LoVo (cell line): ENCODE data around the gene FAM216B.
"Not testable (repeated sequence)": the region's sequence is repeated elsewhere in the genome, so short reads cannot be mapped to it uniquely, and the experiment has no call there.

Source experiments
- DNase-seq: peaks from one replicate; pipeline ENCODE4 v3.0.0-alpha.2; 2016; ENCODE audit warnings: low spot score

FAM216B gene

DNA sequence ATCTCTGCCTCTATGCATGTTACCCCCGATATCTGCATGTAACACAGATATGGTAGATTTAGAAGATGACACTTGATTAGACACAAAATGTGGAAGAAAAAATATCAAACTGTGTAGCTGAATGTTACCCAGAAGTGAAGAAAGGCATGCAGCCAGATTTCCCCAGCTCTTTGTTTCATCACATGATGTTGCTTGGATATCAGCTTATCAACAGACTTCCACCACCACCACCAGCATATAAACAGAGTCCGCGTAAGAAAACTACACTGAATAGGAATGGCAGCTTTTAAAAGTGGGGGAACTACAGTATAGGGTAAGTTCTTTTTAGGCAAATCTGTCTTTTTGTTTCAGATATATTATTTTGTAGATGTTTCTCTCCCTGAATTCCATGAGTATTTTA lies at the start of gene FAM216B:
FAM216B (plus strand) TSS at position 233 of the 400 bp plus-strand sequence. CDS start 2,484 bp downstream, outside the sequence.
- DNase-seq = no peak

DNA sequence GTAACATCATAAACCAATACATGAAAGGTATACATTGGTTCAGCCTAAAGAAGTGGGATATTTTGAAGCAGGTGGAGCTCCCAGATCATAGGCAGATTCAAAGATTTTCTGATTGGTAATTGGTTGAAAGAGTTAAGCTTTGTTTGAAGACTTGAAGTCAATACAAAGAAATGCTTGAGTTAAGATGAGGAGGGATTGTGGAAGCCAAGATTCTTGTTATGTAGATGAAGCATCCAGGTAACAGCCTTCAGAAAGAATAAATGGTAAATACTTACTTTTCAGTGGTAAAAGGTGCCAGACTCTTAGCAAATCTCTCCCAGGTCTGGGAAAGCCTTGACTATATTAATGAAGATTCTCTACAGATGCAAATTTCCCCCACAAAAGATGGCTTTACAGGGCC lies 49.3 kb upstream of the FAM216B start:
- DNase-seq = no peak

DNA sequence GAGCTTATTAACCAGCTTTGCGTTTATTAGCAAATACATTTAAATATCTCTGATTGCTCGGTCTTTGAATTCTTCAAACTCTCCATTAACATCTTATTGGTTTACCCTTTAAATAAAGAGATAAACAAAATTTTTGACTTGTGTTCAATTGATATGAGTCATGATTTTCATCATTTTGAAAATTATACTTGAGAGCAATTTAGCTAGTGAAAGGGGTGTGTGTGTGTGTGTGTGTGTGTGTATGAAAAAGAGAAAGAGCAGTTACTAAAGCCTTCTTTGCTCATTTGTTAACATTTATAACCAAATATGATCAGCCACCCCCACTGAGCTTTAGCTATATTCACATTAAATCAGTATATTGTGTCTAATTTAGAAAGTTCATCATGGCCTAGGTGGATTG lies 48.3 kb upstream of the FAM216B start:
- no peak for DNase-seq

DNA sequence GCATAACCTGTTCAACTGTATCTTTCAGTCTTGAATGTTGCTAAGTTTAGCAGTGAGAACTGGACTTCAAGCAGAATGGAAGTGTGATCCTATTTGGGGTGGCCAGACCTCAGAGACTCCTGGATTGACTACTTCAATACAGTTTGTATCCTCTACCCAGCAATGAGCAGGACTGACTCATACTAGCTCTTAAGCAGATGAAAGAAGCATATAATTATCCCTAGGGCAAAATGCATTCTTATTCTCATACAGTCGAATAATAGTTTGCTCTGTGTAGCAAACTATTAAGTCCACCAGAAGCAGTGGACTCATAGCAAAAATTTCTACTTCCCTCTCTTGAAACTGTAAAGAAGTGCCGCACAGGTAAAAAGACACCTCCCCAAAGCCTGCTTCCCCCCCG lies 46.4 kb upstream of the FAM216B start:
- no peak for DNase-seq

DNA sequence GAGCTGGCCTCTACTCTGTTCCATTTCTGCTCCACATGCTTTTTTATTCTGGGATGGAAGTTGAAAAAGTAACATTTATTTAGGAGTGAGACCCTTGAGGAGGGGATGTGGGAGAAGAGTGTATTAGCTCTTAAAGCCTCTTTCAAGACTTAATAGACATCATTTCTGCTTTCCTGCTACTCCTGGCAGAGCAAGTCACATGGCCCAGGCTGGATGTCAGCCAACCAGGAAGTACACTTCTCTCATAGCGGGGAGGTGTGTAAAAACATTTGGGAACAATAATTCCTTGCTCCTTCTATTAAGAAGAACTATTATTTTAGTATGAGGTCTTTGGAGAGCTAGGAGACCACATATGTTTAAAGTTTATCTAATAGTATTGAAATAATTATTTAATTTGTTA lies 40.6 kb upstream of the FAM216B start:
- peak; percentile 23 for DNase-seq

DNA sequence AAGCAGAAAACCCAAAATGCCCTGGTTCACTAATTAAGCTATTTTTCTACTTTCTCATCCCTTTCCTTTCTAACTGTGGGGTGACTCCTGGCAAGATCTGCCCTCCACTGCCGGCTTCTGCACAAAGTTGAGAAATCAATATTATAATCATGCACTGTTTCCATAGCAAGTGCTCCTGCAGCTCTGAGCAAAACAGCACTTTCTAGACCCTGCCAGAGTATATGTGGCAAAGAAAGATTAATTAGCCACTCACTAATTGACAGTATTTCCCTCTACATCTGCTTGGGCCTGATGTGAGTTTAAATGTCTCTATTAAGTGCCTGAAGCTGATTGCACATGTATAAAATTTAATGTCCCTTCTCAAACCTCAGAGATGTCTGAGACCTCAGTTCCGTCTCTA lies 39.5 kb upstream of the FAM216B start:
- no peak for DNase-seq

DNA sequence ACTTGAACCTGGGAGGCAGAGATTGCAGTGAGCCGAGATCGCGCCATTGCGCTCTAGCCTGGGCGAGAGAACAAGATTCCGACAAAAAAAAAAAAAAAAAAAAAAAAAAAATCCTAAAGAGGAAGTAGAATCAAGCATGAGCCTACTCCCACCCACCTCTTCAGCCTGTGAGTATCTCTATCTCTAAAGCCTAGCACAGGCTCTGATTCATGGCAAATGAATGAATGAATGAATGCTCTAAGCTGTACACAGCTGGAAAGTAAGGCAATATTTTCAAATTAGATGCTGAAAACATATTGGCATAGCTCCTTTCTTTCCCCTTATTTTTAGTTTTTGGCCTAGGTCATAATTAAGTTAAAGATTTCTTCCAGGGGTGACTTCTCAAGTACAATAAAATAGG lies 35.7 kb upstream of the FAM216B start:
- DNase-seq = no peak

DNA sequence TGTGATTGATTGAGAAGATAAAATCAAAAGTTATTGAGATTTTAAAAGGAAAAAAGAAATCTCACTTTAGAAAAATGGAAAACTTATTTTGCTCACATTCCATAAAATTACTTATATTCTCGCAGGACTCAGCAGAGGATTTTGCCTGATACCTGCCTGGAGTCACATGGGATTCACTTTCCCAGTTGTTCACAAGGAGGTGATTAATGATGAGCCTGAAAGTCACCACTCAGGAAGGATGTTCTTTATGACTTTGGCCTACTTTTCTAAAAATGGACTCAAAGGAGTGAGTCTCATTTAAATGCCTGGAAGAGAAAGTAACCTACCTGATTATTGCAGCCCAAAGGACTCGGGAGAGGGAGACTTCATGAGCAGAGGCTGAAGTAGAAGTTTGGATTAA lies 34.5 kb upstream of the FAM216B start:
- DNase-seq = no peak

DNA sequence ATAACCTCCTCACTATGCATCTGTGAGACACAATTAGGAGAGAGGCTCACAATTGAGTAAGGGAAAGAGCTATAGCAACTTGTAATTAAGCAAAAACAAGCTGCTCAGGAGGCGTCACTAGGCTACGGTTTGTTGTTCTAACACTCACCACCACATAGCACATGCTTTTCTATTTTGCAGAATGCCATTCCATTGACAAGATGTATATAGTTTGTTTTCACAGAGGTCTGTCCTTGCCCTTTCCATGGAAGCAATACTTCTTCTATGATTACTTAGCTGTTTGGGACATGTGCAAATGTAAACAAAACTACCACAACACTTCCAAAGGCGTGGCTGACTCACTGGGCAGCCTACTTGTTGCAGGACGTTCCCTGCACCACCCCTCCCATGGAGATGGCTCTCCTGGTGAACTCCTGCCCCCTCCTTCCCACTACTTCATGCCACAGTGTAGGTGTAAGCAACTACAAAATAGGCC lies 33.9 kb upstream of the FAM216B start:
- DNase-seq = no peak

DNA sequence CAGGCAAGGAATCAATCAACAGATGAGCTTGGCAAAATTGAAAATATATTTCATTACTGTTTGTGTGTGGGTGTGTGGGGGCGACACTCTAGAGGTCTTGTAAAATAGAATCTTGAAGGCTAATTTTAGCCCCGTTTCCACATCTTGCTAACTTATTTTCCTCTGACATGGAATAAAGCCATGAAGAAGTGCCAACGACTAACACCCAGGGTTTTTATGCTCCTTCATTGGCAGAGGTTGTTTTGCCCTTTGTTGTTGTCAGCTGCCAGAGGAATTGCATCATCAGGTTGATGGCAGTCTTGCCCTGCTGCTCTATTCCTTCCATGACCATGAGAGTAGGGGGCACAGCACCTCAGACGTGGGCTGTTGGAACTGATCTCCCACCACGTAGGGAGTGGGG lies 30.6 kb upstream of the FAM216B start:
- no peak for DNase-seq

DNA sequence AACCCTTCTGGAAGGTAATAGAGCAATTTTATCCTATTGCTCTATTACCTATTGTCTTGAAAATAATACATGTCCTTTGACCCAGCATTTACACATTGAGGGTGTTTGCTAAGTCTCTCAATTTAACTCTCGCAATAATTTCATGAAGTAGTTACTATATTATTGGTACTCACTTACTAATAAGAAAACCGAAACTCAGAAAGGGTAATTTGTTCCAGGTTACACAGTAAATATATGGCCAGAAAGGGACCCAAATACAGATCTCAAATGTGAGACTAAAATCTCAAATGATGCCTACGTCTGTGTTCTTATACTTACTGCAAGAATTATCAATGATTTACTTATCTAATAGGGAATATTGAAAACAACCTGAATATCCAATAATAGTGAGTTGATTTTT lies 29.7 kb upstream of the FAM216B start:
- no peak for DNase-seq

DNA sequence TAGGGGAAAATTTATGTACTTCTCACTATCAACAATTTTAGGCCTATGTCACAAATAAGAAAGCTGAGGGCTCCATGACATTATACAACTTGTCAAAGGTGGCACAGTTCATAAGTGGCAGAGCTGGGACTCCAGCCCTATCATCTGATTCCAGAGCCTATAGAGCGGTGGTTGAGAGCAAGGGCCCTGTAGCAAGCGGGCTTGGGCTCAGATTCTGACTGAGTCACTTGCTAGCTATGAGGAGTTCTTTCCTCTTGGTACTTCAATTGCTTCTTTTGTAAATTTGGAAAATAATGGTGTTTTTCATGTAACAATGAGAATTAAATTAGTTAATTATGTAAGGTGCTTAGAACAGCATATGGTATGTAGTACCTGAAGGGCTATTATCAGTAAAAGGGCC lies 28.7 kb upstream of the FAM216B start:
- DNase-seq = no peak

DNA sequence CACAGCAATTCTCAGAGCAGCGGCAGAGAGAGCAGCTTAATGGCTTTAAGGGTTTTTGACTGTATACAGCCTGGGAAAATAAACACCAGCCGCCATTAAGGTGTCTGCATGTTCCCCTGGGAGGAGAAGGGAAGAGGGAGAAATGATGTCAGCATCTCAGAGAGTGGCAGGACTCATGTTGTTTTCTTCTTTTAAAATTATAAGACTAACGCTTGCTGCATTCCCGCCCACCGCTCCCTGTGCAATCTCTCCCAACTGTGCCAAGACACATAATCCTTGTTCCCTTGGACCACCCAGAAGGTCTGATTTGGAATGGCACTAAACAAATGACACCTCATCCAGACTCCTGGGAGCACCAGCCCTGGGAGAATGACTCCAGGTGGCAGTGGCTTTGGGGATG lies 27.7 kb upstream of the FAM216B start:
- DNase-seq = no peak

DNA sequence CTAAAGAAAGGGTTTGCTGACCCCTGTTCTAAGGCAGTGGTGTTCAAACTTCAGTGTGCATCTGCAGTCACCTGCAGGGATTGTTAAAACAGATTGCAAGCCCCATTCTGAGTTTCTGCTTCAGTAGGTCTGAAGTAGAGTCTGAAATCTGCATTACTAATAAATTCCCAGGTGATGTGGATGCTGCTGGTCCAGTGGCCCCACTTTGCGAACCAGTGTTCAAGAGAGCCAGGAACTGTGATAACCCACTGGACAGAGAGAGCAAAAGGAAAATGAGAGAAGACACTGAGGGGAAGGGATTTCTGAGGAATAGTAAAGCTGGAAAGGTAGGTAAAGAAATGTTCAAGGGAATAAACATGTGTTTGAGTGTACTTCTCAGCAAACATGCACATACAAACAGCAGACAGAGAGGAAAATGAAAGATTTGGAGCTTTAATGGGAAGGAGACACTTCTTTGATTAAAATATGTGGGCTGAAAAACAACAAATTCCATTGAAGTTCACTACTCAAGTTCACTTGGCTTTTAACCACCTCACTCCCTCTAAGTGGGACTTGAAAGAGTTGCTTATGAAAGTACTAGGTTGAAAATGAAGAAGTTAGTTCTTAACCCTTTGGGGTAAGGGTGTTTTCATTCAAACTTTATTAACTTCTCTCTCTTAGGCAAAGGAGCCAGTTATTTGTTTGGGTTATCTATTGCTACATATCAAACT lies 26.4 kb upstream of the FAM216B start:
- no peak for DNase-seq

DNA sequence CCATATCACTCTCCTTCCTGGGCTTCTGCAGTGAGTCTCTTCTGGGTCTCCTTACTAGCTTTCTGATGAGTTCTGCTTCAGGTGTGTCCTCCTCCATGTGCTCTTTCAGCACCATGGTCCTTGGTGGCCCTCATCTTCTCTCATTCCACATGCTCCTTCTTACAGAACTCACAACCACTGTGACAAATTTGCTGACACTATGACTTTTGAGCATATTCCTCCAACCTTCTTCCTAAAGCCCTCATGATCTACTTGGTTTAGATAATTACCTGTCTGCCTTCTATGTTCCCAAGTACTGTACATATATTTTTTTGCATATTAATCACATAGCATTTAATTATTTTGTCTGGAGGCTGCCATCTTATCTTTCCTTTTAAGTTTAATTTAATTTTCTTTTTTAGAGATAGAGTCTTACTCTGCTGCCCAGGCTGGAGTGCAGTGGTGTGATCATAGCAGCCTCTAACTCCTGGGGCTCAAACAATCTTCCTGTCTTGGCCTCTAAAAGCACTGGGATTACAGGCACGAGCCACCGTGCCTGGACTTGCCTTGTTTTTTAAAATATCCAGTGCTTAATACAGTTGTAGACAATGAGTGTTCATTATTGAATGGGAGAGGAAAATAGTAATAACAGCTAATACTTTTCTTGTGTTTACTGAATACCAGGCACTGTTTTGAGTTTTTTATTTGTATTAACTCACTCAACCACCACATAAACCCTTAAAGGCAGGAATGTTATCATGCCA lies 23.5 kb upstream of the FAM216B start:
- no peak for DNase-seq

DNA sequence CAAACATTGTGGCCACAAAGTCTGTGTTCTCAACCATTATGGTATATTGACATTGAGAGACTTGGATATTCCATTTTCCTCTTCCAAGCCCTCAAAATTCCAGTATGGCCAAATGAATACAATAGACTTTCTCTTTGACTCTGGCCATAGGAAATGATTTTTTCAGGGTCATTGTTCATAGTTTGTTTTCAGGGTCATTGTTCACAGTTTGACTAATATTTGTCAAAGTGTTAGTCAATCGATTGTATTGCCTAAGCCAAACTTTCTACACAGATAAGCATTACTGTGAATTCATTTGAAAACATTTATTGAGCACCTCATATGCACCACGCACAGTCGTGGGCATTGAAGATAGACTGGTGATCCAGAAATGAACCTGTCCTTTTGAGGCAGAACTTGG lies 22.9 kb upstream of the FAM216B start:
- no peak for DNase-seq

DNA sequence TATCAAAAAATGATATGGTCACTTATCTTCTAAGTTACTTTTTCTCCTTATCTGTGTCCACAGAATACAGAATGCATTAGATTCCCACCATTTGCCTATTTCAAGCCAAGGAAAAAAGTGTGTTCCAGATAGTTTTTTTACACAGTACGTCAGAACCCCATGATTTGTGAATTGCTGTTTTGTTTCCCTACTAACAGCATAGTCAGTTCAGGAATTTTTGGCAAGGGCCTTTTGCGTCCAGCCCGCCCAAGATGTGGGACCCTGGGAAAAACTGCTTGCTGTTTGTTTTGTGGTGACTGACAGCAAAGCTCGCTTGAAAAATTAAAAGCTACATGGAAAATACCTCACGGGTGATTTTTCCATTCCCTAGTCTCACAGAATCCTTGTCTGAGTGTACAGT lies 20.4 kb upstream of the FAM216B start:
- no peak for DNase-seq

DNA sequence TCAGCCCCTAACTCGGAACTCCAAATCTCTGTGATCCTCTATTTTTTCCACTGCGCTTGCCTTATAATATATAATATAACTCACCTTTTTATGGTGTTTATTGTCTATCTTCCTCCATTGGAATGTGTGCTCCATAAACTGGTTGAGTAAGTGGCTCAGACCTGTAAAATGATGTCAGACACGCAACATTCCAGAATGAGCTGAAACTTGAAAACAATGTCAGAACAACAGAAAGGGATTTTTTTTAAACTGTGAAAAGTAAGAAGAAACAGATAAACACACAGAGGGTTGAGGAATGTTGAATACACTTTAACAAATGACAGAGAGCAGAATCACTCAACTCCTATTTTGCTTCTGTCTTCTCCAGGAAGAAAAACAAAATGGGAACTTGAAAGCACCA lies 19.1 kb upstream of the FAM216B start:
- no peak for DNase-seq

DNA sequence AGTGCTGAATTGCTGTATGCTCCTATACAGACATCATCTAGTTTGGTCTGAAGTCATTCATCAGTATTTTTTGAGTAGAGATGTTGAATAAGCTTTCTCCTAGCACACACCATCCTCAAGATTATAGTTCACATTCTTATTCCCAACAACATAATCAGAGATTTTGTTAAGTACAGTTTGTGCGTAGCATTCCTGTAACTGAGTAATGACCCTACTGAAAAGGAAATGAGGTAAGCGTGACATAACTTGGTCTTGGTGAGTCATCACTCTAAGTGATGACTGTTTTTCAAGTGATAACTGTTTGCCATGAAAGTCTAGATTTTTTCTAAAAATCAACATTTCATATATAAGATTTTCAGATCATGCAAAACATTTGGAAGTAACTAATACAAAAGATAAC lies 18.5 kb upstream of the FAM216B start:
- no peak for DNase-seq

DNA sequence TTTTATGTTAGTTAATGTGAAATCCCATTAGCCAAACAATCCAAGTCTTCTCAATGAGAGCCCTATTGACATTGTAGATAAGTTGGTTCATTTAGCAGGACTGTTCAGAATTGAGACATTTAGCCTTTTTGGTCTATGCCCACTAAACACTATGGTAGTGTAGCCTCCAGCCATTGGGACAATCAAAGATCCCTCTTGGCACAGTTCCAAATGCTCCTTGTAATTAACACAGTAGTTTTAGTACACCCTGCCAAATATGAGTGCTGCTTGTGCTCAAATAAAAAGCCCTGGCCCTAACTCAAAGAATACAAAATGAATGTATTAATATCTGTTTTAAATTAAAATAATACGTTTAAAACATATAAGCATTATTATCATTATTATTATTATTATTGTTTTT lies 15.4 kb upstream of the FAM216B start:
- no peak for DNase-seq

DNA sequence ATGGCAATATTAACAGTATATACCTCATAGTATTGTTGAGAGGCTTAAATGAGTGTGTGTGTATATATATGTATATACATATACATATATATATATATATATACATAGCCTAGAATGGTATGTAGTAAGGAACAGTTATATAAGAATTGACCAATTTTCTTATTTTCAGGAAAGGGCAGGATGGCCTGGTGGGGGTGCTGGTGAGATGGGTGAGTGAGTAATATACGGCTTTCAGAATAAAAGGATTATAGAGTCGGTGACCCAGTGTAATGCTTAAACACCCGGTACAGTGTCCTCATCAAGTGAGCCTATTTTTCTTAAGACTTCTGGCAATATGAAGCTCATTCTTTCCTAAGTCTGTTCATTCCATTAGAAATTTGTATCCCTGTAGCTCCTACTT lies 11.7 kb upstream of the FAM216B start:
- no peak for DNase-seq

DNA sequence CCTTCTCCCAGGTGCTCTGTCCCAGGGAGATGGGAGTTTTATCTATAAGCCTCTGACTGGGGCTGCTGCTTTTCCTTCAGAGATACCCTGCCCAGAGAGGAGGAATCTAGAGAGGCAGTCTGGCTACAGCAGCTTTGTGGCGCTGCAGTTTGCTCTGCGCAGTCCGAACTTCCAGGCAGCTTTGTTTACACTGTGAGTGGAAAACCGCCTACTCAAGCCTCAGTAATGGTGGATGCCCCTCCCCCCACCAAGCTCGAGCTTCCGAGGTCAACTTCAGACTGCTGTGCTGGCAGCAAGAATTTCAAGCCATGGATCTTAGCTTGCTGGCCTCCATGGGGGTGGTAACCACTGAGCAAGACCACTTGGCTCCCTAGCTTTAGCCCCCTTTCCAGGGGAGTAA lies 4.8 kb upstream of the FAM216B start:
- DNase-seq = not testable (repeated sequence)

DNA sequence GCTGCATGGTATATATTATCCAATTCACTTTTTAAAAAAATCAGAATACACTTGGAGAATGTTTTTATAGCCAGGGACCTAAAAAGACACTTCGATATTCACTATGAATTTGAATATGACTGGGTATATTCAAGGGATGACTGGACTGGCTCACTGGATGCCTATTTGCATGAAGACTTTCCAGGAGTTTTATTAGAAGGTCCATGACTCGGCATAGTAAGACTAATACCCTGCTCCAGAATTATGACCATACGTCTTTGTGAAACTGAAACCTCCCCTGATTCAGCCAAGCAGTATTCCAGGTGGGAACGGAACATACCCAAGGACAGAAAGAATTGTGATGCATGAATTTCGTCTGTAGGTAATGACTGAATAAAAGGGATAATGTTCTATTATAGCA lies 3.9 kb upstream of the FAM216B start:
- no peak for DNase-seq

DNA sequence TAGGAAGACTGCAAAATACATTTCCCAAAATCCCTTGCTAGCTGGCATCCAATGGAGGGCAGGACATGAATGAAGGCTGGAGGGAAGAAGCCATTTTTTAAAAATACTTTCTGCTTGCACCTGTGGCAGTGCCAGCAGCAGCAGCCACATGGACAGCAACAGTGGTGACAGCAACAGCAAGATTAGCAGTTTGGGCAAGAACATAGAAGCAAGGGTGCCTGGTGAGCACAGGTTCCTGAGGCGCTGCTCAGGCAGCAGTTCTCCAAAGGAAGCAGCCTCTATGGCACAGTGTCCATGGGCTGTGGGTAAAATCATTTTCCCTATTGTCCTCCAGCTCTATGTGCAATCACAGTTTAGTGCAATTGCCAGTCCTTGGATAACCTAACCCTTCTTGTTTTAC lies 1.3 kb upstream of the FAM216B start:
- no peak for DNase-seq
